Measurements from ENCODE around the gene HGS. TPM values are rescaled to one million over a fixed set of nuclear protein-coding genes. Genes with fewer than 3 reads are reported as not detected.

Gene HGS
- total and polyA plus RNA-seq, 2 experiments from 2014 or later = 106 to 166 TPM

DNA sequence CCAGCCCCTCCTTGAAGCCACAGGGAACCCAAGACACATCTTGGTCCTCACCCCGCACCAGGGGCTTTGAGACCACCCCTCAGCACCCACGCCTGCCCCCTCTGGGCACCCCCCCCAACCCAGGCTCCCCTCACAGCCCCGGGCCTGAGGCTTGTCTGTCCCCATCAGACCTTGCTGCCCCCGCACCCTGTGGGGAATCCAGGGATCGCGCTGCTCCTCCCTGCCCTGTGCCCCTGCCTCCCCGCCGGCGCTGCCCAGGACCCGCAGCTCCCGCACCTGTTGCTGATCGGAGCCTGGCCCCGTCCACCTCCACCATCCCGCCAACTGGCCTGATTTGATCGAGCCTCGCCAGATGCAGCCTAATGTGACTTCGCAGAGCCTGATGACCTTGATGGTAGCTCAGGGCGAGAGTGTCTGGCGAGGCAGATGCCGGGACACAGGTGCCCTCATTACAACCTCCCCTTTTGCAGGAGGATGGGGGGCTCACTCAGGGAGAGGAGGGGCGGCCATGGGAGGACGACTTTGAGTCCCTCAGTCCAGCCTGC is 57.3 kb downstream of the HGS start:
- TF ChIP-seq EZH2 (IDR thresholded peaks at IDR 0.05; ENCODE audit: insufficient read depth, poor library complexity, severe bottlenecking) (no peak), EZH2phosphoT487 (IDR thresholded peaks at IDR 0.05; ENCODE audit: insufficient read depth, low read depth) (no peak)
- 0 out of 2 replicates have a peak, but pooled peaks cover under 1% of the 10 kb centered on the region for H3F3A ChIP-seq (ENCODE audit: insufficient read depth)
- H3K27ac ChIP-seq = no peak overlapping the region
- no peak overlapping the region for H3K4me2 ChIP-seq (ENCODE audit: unreplicated experiment)
- H3K36me3 ChIP-seq (ENCODE audit: low read depth) = no peaks in the 10 kb centered on the region
- H3K9me3 ChIP-seq (ENCODE audit: low read depth) = no peaks in the 10 kb centered on the region
- H2AFZ ChIP-seq = no peak overlapping the region
- no peak overlapping the region for H3K9ac ChIP-seq
- no peak for DNase-seq
- no peaks in the 10 kb centered on the region for H3K27me3 ChIP-seq (replicated peaks; ENCODE audit: insufficient read depth)
- WGBS, 2 experiments (ENCODE audit: low coverage in 1 of 2, low lambda C conversion rate in 2 of 2, missing lambda C conversion rate in 2 of 2) = 51 to 55% methylated on average over 18 to 22 of the region's 22 CpGs
- H3K4me3 ChIP-seq = no peak overlapping the region
- H3K79me2 ChIP-seq (ENCODE audit: insufficient read depth) = no peaks in the 10 kb centered on the region
- H4K20me1 ChIP-seq (ENCODE audit: insufficient read depth) = no peaks in the 10 kb centered on the region
- no peaks in the 10 kb centered on the region for H3K9me2 ChIP-seq (ENCODE audit: insufficient read depth)
- in situ Hi-C loops (cut with MboI) = no loop called here
- H3K4me1 ChIP-seq (ENCODE audit: insufficient read depth) = peaks cover under 1% of the 10 kb centered on the region; the same call in 1 of the 2 replicates

DNA sequence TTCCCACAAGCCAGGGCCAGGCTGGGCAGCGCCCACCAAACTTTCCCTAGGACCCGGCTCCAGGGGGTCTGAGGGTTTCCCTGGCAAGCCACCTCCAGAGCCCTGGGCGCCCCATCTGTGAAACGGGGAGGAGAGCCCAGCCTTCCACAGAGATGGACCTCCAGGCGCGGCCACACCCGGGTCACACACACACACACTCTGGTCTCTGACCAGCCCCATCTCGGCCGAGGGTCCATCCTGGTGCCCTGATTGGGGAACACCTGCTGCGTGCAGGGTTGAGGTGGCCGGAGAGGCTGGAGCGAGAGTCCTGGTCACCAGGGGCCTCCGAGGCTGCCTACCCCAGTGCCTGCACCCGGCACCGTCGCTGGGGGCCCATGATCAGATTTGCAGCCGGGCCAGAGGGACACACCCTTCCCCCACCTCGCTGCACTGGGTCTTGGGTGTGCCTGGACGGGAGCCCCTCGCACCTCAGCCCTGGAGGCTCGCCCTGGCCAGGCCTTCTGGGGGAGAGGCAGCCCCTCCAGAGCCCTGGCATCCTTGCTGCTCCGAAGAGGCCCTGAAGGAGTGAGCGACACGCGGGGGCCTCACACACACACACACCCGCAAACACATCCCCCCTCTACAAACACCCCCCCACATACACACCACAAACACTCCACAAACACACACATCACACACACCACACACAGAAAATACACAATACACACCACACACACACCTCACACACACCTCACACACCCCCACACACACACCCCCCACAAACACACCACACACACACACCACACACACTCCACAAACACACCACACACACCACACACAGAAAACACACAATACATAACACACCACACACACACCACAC is 58.0 kb downstream of the HGS start:
- Histone ChIP-seq H3K79me2 (ENCODE audit: insufficient read depth) (no peaks in the 10 kb centered on the region), H3K27ac (no peak overlapping the region), H3K4me1 (ENCODE audit: insufficient read depth) (no peaks in the 10 kb centered on the region), H3K9me2 (ENCODE audit: insufficient read depth) (no peaks in the 10 kb centered on the region), H3K4me3 (no peak overlapping the region), H2AFZ (no peak overlapping the region), H4K20me1 (ENCODE audit: insufficient read depth) (no peaks in the 10 kb centered on the region), H3K9ac (no peak overlapping the region), H3K9me3 (ENCODE audit: low read depth) (no peaks in the 10 kb centered on the region), H3K27me3 (replicated peaks; ENCODE audit: insufficient read depth) (no peaks in the 10 kb centered on the region), H3F3A (ENCODE audit: insufficient read depth) (no peaks in the 10 kb centered on the region), H3K36me3 (ENCODE audit: low read depth) (no peaks in the 10 kb centered on the region), H3K4me2 (ENCODE audit: unreplicated experiment) (no peak overlapping the region)
- 23 to 26% methylated on average over 23 to 26 of the region's 26 CpGs for WGBS, 2 experiments (ENCODE audit: low coverage in 1 of 2, low lambda C conversion rate in 2 of 2, missing lambda C conversion rate in 2 of 2)
- no peak for DNase-seq
- TF ChIP-seq EZH2phosphoT487 (IDR thresholded peaks at IDR 0.05; ENCODE audit: insufficient read depth, low read depth) (no peak), EZH2 (IDR thresholded peaks at IDR 0.05; ENCODE audit: insufficient read depth, poor library complexity, severe bottlenecking) (no peak)
- in situ Hi-C loops (cut with MboI) = no loop called here

Small RNA genes lying within 50 kb of the gene (microRNA-seq; reads per million reads assigned to microRNA genes)
- 1.5 reads per million for gene MIR6786 (ENCODE audit: borderline number of aligned reads)

Small RNA genes lying within 50 kb of the gene (small RNA-seq; reads per million reads assigned to genes)
- not detected for gene MIR6786 (ENCODE audit: low read depth, low replicate concordance)

Other genes with a start within 250 kb of the HGS start
- 8,476 and 9,349 TPM in 2 replicates for gene ACTG1, start 171.2 kb upstream of the HGS start, total RNA-seq (2014; rRNA removed; shearing (Covaris generic))
- 3,778 and 3,933 TPM in 2 replicates for gene ACTG1, start 171.2 kb upstream of the HGS start, polyA plus RNA-seq (2016; fragmentation: Nextera tagmentation; extraction: Ambion mirVana)
- 2.3 and 3.2 TPM in 2 replicates for gene FSCN2, start 155.6 kb upstream of the HGS start, total RNA-seq (2014; rRNA removed; shearing (Covaris generic))
- 0.23 and 0.48 TPM in 2 replicates for gene FSCN2, start 155.6 kb upstream of the HGS start, polyA plus RNA-seq (2016; fragmentation: Nextera tagmentation; extraction: Ambion mirVana)
- 44.9 and 45.5 TPM in 2 replicates for gene FAAP100, start 131.7 kb upstream of the HGS start, total RNA-seq (2014; rRNA removed; shearing (Covaris generic))
- gene FAAP100, start 131.7 kb upstream of the HGS start, polyA plus RNA-seq (2016; fragmentation: Nextera tagmentation; extraction: Ambion mirVana) = 25.2 and 25.7 TPM in 2 replicates
- 62.9 and 64.6 TPM in 2 replicates for gene NPLOC4, start 46.9 kb upstream of the HGS start, total RNA-seq (2014; rRNA removed; shearing (Covaris generic))
- gene NPLOC4, start 46.9 kb upstream of the HGS start, polyA plus RNA-seq (2016; fragmentation: Nextera tagmentation; extraction: Ambion mirVana) = 51.4 and 51.5 TPM in 2 replicates
- gene TSPAN10, start 46.8 kb upstream of the HGS start, total RNA-seq (2014; rRNA removed; shearing (Covaris generic)) = 2.6 and 3.9 TPM in 2 replicates
- 3.4 and 4.7 TPM in 2 replicates for gene TSPAN10, start 46.8 kb upstream of the HGS start, polyA plus RNA-seq (2016; fragmentation: Nextera tagmentation; extraction: Ambion mirVana)
- not detected in 2 replicates for gene PDE6G, start 27.5 kb upstream of the HGS start, total RNA-seq (2014; rRNA removed; shearing (Covaris generic))
- gene PDE6G, start 27.5 kb upstream of the HGS start, polyA plus RNA-seq (2016; fragmentation: Nextera tagmentation; extraction: Ambion mirVana) = not detected in 2 replicates
- gene OXLD1, start 17.4 kb upstream of the HGS start, total RNA-seq (2014; rRNA removed; shearing (Covaris generic)) = 19.9 and 49.3 TPM in 2 replicates
- gene OXLD1, start 17.4 kb upstream of the HGS start, polyA plus RNA-seq (2016; fragmentation: Nextera tagmentation; extraction: Ambion mirVana) = 48.5 and 50.4 TPM in 2 replicates
- gene CCDC137, start 17.3 kb upstream of the HGS start, total RNA-seq (2014; rRNA removed; shearing (Covaris generic)) = 11.6 and 11.7 TPM in 2 replicates
- 22.0 and 22.8 TPM in 2 replicates for gene CCDC137, start 17.3 kb upstream of the HGS start, polyA plus RNA-seq (2016; fragmentation: Nextera tagmentation; extraction: Ambion mirVana)
- gene ARL16, start 214 bp upstream of the HGS start, total RNA-seq (2014; rRNA removed; shearing (Covaris generic)) = 37.6 and 45.6 TPM in 2 replicates
- 70.8 and 72.8 TPM in 2 replicates for gene ARL16, start 214 bp upstream of the HGS start, polyA plus RNA-seq (2016; fragmentation: Nextera tagmentation; extraction: Ambion mirVana)
- 4.3 and 4.9 TPM in 2 replicates for gene MRPL12, start 19.4 kb downstream of the HGS start, total RNA-seq (2014; rRNA removed; shearing (Covaris generic))
- 76.3 and 78.5 TPM in 2 replicates for gene MRPL12, start 19.4 kb downstream of the HGS start, polyA plus RNA-seq (2016; fragmentation: Nextera tagmentation; extraction: Ambion mirVana)
- 10.9 and 16.9 TPM in 2 replicates for gene SLC25A10, start 28.3 kb downstream of the HGS start, total RNA-seq (2014; rRNA removed; shearing (Covaris generic))
- gene SLC25A10, start 28.3 kb downstream of the HGS start, polyA plus RNA-seq (2016; fragmentation: Nextera tagmentation; extraction: Ambion mirVana) = 11.0 and 12.5 TPM in 2 replicates
- not detected in 2 replicates for gene GCGR, start 120.1 kb downstream of the HGS start, total RNA-seq (2014; rRNA removed; shearing (Covaris generic))
- not detected in 2 replicates for gene GCGR, start 120.1 kb downstream of the HGS start, polyA plus RNA-seq (2016; fragmentation: Nextera tagmentation; extraction: Ambion mirVana)
- 102 and 135 TPM in 2 replicates for gene MCRIP1, start 149.3 kb downstream of the HGS start, total RNA-seq (2014; rRNA removed; shearing (Covaris generic))
- 145 and 147 TPM in 2 replicates for gene MCRIP1, start 149.3 kb downstream of the HGS start, polyA plus RNA-seq (2016; fragmentation: Nextera tagmentation; extraction: Ambion mirVana)
- not detected in 2 replicates for gene PPP1R27, start 151.0 kb downstream of the HGS start, total RNA-seq (2014; rRNA removed; shearing (Covaris generic))
- gene PPP1R27, start 151.0 kb downstream of the HGS start, polyA plus RNA-seq (2016; fragmentation: Nextera tagmentation; extraction: Ambion mirVana) = 0.37 TPM in 1 of 2 replicates, not detected in the other
- gene P4HB, start 176.5 kb downstream of the HGS start, total RNA-seq (2014; rRNA removed; shearing (Covaris generic)) = 3,203 and 4,003 TPM in 2 replicates
- gene P4HB, start 176.5 kb downstream of the HGS start, polyA plus RNA-seq (2016; fragmentation: Nextera tagmentation; extraction: Ambion mirVana) = 1,651 and 1,674 TPM in 2 replicates
- gene ARHGDIA, start 187.3 kb downstream of the HGS start, total RNA-seq (2014; rRNA removed; shearing (Covaris generic)) = 193 and 208 TPM in 2 replicates
- gene ARHGDIA, start 187.3 kb downstream of the HGS start, polyA plus RNA-seq (2016; fragmentation: Nextera tagmentation; extraction: Ambion mirVana) = 310 and 313 TPM in 2 replicates
- 80.6 and 100 TPM in 2 replicates for gene ALYREF, start 207.6 kb downstream of the HGS start, total RNA-seq (2014; rRNA removed; shearing (Covaris generic))
- gene ALYREF, start 207.6 kb downstream of the HGS start, polyA plus RNA-seq (2016; fragmentation: Nextera tagmentation; extraction: Ambion mirVana) = 6.9 and 8.6 TPM in 2 replicates
- 175 and 179 TPM in 2 replicates for gene ANAPC11, start 207.7 kb downstream of the HGS start, total RNA-seq (2014; rRNA removed; shearing (Covaris generic))
- gene ANAPC11, start 207.7 kb downstream of the HGS start, polyA plus RNA-seq (2016; fragmentation: Nextera tagmentation; extraction: Ambion mirVana) = 428 and 436 TPM in 2 replicates
- 2.4 TPM in 2 replicates for gene NPB, start 218.2 kb downstream of the HGS start, total RNA-seq (2014; rRNA removed; shearing (Covaris generic))
- gene NPB, start 218.2 kb downstream of the HGS start, polyA plus RNA-seq (2016; fragmentation: Nextera tagmentation; extraction: Ambion mirVana) = 1.1 and 1.6 TPM in 2 replicates
- gene PCYT2, start 227.4 kb downstream of the HGS start, total RNA-seq (2014; rRNA removed; shearing (Covaris generic)) = 34.7 and 36.9 TPM in 2 replicates
- 25.6 and 27.6 TPM in 2 replicates for gene PCYT2, start 227.4 kb downstream of the HGS start, polyA plus RNA-seq (2016; fragmentation: Nextera tagmentation; extraction: Ambion mirVana)
- 13.1 and 14.5 TPM in 2 replicates for gene SIRT7, start 234.2 kb downstream of the HGS start, total RNA-seq (2014; rRNA removed; shearing (Covaris generic))
- 9.3 and 11.4 TPM in 2 replicates for gene SIRT7, start 234.2 kb downstream of the HGS start, polyA plus RNA-seq (2016; fragmentation: Nextera tagmentation; extraction: Ambion mirVana)
- gene MAFG, start 243.7 kb downstream of the HGS start, total RNA-seq (2014; rRNA removed; shearing (Covaris generic)) = 17.7 and 19.8 TPM in 2 replicates
- 5.0 and 6.4 TPM in 2 replicates for gene MAFG, start 243.7 kb downstream of the HGS start, polyA plus RNA-seq (2016; fragmentation: Nextera tagmentation; extraction: Ambion mirVana)